BLaER1 treated with 17β-estradiol and CSF1 and Interleukin-3, amounts not matched to agents 10 nM and 100 nM (cell line): ENCODE results near the gene GCSAM.
"Not testable (repeated sequence)": the region's sequence is repeated elsewhere in the genome, so short reads cannot be mapped to it uniquely, and the experiment has no call there.

Experiments
- H3K27ac ChIP-seq, 11 experiments: shearing (Covaris generic); formaldehyde crosslinking; 2 replicates each; pipeline ENCODE4 v1.8.1; 2022
- H3K27me3 ChIP-seq, 11 experiments: shearing (Covaris generic); formaldehyde crosslinking; 2 replicates each; pipeline ENCODE4 v1.8.1; 2022
- H3K36me3 ChIP-seq, 11 experiments: shearing (Covaris generic); formaldehyde crosslinking; 2 replicates each; pipeline ENCODE4 v1.8.1; 2022
- H3K4me1 ChIP-seq, 10 experiments: shearing (Covaris generic); formaldehyde crosslinking; 2 replicates each; pipeline ENCODE4 v1.8.1; 2022
- H3K4me2 ChIP-seq, 11 experiments: shearing (Covaris generic); formaldehyde crosslinking; 2 replicates each; pipeline ENCODE4 v1.8.1; 2022
- H3K4me3 ChIP-seq, 10 experiments: shearing (Covaris generic); formaldehyde crosslinking; 2 replicates each; pipeline ENCODE4 v1.8.1; 2022
- H3K9ac ChIP-seq, 11 experiments: shearing (Covaris generic); formaldehyde crosslinking; 2 replicates each; pipeline ENCODE4 v1.8.1; 2022
- H3K9me3 ChIP-seq, 11 experiments: shearing (Covaris generic); formaldehyde crosslinking; replicated peaks in 1 of 11; 2 replicates each; pipeline ENCODE4 v1.8.1; 2022
- H4K20me1 ChIP-seq, 11 experiments: shearing (Covaris generic); formaldehyde crosslinking; 2 replicates each; pipeline ENCODE4 v1.8.1; 2022
- Cebpa-rat ChIP-seq, 11 experiments: shearing (Covaris generic); IDR thresholded peaks; 2 replicates each; pipeline ENCODE4 v1.8.1; 2022

GCSAM gene

DNA sequence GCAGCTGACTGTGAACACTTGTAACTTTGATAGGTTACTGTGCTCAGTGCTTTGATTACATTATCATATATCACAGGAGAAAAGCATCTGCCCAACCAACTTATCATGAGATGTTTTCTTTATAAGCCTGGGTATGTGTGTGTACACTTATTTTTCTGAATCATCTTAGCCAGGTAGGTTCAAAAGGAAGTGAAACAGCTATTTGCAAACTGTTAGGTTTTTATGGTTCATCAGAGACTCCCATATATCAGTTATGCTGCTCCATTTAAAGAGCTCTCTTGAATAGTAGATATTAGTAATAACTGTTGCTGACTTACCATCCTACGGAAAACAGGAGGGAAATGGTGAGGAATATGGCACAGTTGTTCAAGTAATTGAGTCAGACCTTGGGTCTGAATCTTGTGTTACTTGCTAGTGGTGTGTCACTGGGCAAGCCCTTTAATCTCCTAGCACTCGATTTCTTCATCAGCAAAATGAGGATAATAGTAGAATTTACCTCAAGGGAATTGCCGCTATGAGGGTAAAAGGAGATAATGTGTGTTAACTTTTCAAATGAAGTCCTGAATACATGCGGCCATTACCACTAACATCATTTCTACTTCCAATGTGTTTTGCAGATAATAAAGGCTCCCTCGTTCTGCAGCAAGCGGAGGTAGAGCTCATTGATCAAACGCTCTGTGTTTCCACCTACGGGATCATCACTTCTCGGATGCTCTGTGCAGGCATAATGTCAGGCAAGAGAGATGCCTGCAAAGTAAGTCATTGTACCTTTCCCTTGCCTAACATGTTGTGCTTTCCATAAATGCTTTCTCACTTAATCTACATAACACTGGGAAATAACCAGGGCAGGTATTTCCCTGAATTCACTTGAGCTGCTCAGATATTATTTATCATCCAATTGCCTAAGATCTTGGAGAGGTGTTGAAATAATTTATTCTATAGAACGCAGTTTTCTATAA, 54.6 kb downstream of the GCSAM start:
- Histone ChIP-seq H3K9me3 (no peaks in the 10 kb centered on the region), H4K20me1 (no peaks in the 10 kb centered on the region), H3K9ac (no peak overlapping the region), H3K27ac (no peak overlapping the region), H3K4me1 (no peaks in the 10 kb centered on the region), H3K4me3 (no peak overlapping the region), H3K27me3 (0 out of 22 replicates have a peak, but pooled peaks cover 0 to 4% (median 0%) of the 10 kb centered on the region in 11 experiments), H3K36me3 (no peaks in the 10 kb centered on the region), H3K4me2 (no peak overlapping the region)
- no peak for TF ChIP-seq Cebpa-rat (IDR thresholded peaks at IDR 0.05)

DNA sequence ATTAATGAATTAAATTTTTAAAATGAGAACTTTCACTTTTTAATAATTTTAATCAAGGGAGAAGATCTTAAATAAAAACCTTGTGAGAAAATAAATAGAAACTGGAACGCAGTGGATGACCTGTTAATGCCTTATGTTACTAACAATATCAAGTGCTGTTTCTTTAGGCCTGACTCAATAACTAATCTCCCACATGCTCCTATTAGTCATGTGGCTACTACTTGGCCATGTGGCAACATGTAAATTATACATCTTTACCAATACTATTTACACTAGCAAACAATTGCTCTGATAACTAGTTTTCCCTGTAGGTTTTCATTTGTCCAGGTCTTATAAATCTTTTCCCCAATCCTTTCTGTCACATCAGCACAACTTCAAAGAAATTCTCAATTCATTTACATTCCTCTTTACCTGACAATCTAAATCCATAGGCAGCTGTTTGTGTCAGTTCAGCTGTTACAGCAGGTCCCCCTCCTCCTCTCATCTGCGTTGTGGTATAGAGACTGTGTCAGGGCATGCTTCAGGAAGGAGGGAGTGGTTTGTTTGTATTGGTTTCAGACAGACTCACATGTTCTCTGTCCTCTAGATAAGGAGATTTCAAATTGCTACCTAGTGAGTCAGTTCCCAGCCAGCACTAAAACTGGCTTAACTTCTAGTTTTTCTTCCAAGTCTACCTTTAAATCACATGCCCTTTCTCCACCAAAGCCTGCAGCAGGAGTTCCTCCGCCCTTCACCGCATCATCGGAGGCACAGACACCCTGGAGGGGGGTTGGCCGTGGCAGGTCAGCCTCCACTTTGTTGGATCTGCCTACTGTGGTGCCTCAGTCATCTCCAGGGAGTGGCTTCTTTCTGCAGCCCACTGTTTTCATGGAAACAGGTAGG, 58.2 kb downstream of the GCSAM start:
- H4K20me1 ChIP-seq, result no peaks in the 10 kb centered on the region
- H3K4me3 ChIP-seq, result no peak overlapping the region
- no peak overlapping the region for H3K4me2 ChIP-seq
- H3K36me3 ChIP-seq, result no peaks in the 10 kb centered on the region
- TF ChIP-seq Cebpa-rat (IDR thresholded peaks at IDR 0.05), result no peak
- H3K27me3 ChIP-seq, result no peaks in the 10 kb centered on the region
- H3K9me3 ChIP-seq, result peaks cover 0 to 10% (median 0%) of the 10 kb centered on the region in 11 experiments; a peak in 4 of 22 replicates
- H3K27ac ChIP-seq, result no peak overlapping the region
- no peak overlapping the region for H3K9ac ChIP-seq
- H3K4me1 ChIP-seq, result no peaks in the 10 kb centered on the region

DNA sequence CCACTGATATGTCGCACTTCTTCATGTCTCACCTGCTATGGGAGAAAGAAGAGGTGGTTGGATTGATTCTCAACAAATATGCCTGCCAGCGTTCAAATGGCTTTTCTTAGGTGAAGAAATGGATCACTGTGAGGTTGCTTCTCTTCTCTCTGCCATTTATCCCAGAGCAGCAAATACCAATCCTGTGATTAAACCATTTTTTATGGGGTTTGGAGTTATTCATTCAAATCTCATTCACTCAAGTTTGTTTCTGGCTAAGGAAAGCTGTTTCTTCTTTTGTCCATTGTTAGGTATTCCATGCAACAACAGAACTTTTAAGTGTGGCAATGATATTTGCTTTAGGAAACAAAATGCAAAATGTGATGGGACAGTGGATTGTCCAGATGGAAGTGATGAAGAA, 59.0 kb downstream of the GCSAM start:
- H3K4me2 ChIP-seq, result no peak overlapping the region
- H4K20me1 ChIP-seq, result no peaks in the 10 kb centered on the region
- no peaks in the 10 kb centered on the region for H3K36me3 ChIP-seq
- no peak for TF ChIP-seq Cebpa-rat (IDR thresholded peaks at IDR 0.05)
- no peaks in the 10 kb centered on the region for H3K4me1 ChIP-seq
- no peak overlapping the region for H3K9ac ChIP-seq
- no peak overlapping the region for H3K4me3 ChIP-seq
- no peak overlapping the region for H3K27ac ChIP-seq
- H3K9me3 ChIP-seq, result peaks cover 0 to 10% (median 0%) of the 10 kb centered on the region in 11 experiments; a peak in 4 of 22 replicates
- no peaks in the 10 kb centered on the region for H3K27me3 ChIP-seq

DNA sequence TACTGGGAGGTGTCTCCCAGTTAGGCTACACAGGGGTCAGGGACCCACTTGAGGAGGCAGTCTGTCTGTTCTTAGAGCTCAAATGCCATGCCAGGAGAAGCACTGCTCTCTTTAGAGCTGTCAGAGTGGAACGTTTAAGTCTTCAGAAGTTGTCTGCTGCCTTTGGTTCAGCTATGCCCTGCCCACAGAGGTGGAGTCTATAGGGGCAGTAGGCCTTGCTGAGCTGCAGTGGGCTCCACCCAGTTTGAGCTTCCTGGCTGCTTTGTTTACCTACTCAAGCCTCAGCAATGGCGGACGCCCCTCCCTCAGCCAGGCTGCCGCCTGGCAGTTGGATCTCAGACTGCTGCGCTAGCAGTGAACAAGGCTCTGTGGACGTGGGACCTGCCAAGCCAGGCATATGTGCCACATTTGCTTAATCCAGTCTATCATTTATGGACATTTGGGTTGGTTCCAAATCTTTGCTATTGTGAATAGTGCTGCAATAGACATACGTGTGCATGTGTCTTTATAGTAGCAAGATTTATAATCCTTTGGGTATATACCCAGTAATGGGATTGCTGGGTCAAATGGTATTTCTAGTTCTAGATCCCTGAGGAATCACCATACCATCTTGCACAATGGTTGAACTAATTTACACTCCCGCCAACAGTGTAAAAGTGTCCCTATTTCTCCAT, 60.5 kb downstream of the GCSAM start:
- H3K4me1 ChIP-seq, H3K27me3 ChIP-seq, H3K9ac ChIP-seq, H3K36me3 ChIP-seq, H4K20me1 ChIP-seq, H3K27ac ChIP-seq, H3K4me3 ChIP-seq, H3K4me2 ChIP-seq, H3K9me3 ChIP-seq: not testable (repeated sequence)
